DMS53 (cell line): ENCODE data around the gene TFG.
A peak's percentile ranks its signal among the peaks of the same experiment; 100 is the strongest.
"Not testable (repeated sequence)": the region's sequence is repeated elsewhere in the genome, so short reads cannot be mapped to it uniquely, and the experiment has no call there.

Experiments
- DNase-seq: peaks from one replicate; lab custom pipeline; 2025; lab: John Stamatoyannopoulos, UW

TFG gene

GRCh38 chr3:100708989-100709841, at the start of gene TFG:
Gene TFG (plus strand): TSS chr3:100709494. CDS start chr3:100713686, 4,192 bp downstream.
- DNase-seq: peak; percentile 97

- DNase-seq: not testable (repeated sequence)
These were observed 48.0 kb upstream of the TFG start for GRCh38 chr3:100661294-100661693.

DNA sequence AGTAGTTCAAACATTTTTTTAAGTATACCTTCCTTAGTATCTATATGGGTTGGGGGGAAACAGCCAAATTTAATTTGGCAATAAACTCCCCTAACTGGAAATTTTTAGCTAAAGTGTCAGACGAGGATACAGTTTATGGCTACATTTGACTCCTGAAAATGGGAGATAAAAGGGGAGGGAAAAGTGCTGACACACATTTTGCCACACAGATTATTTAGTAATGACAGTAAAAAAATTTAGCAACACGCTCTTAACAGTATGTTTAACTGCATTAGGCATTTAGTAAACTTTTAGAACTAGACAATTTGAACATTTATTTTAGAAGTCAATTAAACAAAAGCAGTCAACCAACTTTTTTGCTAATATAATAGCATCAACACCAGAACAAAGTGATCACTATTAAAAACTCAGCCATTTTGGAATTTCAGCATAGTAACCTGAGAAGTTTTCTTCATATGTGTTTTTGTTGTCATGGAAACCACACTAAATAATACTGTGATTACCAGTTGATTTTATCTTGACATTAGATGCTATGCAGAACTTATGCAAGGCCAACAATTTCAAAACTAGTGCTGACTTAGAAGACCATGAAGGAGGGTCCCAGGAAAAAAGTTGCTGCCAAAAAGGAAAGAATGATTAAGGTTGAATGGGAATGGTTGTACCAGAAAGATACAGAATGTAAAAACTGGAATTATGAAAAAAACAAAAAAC, 47.0 kb upstream of the TFG start:
- peak; percentile 30 for DNase-seq

DNA sequence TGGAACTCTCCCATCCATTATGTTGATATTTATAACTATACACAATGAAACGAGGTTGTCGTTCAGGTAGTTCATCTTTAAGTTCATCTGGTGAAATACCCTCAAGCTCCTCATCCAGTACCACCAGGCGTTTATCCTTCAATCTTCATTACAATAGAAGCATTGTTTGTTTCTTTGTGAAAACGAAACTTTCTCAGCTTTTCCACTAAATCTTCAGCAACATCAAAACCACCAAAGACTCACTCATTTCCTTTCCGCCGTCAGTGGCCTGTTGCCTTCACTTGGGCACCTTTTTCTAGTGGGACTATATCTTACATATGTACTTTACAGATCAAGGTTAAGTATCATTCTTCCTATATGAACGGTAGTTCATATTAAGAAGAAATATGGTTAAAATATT, 44.1 kb upstream of the TFG start:
- no peak for DNase-seq

GRCh38 chr3:100666699-100667098, 42.6 kb upstream of the TFG start:
- DNase-seq: not testable (repeated sequence)

GRCh38 chr3:100667316-100667715, 42.0 kb upstream of the TFG start:
- not testable (repeated sequence) for DNase-seq

GRCh38 chr3:100670995-100671394, 38.3 kb upstream of the TFG start:
- not testable (repeated sequence) for DNase-seq

DNA sequence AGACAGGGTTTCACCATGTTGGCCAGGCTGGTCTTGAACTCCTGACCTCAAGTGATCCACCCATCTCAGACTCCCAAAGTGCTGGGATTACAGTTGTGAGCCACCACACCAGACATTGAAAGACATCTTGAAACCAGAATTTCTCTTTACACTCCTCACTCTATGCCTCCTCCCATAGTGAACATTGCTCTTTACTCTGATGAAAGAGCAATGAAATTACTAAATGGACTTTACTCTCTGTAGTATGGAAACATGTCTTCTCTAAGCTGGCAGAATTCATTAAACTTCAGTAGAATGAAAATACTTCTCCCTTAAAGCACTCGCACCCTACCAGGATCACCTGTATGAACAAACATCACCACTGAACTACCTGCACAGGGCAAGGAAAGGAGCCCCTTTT, 27.8 kb upstream of the TFG start:
- no peak for DNase-seq

GRCh38 chr3:100682056-100682853, 27.0 kb upstream of the TFG start:
- no peak for DNase-seq

GRCh38 chr3:100682854-100683760, 26.2 kb upstream of the TFG start:
- DNase-seq: no peak

- DNase-seq: no peak
These were observed 16.1 kb upstream of the TFG start for GRCh38 chr3:100693225-100693624.

DNA sequence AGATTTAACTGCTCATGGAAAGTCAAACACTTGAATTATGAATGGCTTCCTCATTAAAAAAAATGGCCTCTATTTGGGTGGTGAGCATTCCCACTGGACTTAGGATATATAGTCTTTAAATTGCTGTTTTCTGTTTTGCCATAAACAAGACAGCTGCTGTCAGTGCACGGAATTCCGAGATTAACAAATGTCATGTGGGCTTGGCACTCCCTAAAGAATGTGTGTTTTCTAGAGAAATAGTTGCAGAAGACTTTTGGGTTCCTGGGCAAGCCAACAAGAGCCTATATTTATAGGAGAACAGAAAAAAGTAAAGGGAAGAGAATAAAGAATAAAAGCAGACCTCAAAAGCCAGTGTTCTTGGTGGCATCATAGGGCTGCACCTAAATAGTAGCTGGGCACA, 13.6 kb upstream of the TFG start:
- no peak for DNase-seq

- DNase-seq: no peak
These were observed 13.1 kb upstream of the TFG start for GRCh38 chr3:100696161-100696560.

GRCh38 chr3:100697172-100697571, 12.1 kb upstream of the TFG start:
- no peak for DNase-seq

- DNase-seq: no peak
These were observed 11.5 kb upstream of the TFG start for GRCh38 chr3:100697723-100698285.

DNA sequence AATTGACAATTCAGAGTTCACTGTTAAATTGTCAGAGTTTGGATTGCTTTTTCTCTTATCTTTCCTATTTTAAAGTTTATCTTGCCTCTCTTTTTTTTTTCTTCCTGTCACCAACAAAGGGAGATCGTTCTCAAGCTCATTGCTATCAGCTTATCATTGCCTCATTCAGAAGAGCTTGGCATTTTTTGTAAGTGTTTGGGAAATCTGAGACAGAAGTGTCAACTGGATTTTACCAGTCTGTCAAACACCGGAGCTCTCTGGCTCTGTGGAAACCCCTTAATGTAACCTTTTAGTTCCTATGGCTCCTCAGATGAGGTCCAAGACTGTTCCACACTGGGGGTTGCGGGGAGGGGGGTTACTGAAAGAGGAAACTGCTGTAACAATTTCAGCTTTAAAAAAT, 10.6 kb upstream of the TFG start:
- no peak for DNase-seq

DNA sequence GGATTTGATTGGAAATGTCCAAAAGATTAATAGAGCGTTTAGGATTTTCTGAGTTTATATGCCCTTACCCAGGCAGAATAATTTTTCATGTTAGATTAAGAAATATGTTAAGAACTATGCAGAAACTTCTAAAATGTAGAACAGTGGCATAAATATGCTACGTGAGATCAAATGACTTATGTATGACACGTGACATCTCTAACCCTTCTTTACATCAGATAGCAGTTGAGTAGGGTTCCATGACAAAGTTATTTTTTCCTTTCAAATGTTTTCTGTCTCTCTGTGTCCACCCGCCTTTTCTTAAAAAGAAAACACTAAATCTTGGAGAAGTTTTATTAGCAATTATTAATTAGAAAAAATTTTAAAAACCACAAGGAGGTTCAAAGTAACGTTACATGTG, 8.6 kb upstream of the TFG start:
- no peak for DNase-seq

- DNase-seq: no peak
These were observed 7.0 kb upstream of the TFG start for GRCh38 chr3:100702082-100702979.

- DNase-seq: no peak
These were observed 6.3 kb upstream of the TFG start for GRCh38 chr3:100702980-100703345.

DNA sequence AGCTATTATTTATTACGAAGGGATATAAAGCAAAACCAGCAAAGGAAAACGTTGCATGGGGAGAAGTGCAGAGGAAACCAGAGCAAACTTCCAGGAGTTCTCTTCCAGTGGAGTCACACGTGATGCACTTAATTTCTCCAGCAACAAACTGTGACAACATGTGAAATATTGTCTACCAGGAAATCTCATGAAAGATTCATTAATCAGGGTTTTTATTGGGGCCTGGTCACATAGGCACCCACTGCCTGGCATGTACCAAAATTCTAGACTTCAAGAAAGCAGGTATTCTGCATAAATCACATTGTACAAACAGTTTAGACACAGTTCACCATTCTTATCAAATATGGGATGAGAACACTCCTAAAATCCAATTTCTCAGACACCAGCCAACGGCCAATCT, 5.4 kb upstream of the TFG start:
- DNase-seq: no peak
